HT-29 (cell line): ENCODE data around the gene MAPRE2. TPM values are rescaled to one million over a fixed set of nuclear protein-coding genes. Genes with fewer than 3 reads are reported as not detected.

Experiments
- DNase-seq: peaks from one replicate; pipeline ENCODE4 v3.0.0-alpha.2; 2015; ENCODE audit warnings: low spot score
- total RNA-seq: library from RNA; depleted of rRNA; stranded (reverse); fragments of >200 nt; shearing (Covaris generic); gene quantifications from 2 replicates; pipeline ENCODE4 v1.2.3, GENCODE V29; 2014; rRNA removed

Gene MAPRE2
- total RNA-seq = 2.8 TPM in 2 replicates

DNA sequence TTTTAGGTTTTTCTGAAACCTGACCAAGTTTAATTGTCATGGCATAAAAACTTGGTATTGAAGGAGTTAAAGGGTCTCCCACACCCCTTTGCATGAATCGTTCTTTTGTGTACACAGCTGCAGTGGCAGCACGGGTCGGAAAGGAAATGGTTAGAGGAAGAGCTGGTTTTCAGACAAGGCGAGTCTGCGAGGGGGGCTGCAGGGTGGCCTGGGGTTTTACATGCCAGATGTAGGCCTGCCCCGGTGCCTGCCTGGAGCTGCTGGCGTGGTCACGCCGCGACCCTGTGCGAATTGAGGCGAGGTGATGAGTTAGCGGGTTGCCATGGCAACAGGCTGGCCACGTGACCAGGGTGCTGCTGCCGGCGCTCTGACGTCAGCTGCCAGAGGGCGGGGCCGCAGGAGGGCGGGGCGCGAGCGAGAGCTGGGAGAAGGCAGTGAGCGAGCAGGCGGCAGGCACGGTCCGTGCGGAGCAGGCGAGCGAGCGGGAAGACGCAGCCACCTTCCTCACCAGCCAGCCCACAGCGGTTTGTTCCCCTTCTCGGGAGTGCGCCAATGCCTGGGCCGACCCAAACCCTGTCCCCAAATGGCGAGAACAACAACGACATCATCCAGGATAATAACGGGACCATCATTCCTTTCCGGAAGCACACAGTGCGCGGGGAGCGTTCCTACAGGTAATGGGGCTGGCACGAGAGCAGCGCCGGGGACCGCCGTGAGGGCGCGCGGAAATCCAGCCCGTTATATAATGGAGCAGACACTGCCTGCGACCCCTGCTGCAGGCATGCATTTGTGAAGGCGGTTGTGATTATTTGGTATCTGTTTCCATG lies at the start of gene MAPRE2:
Gene MAPRE2 (plus strand): TSS at position 426 of the 827 bp plus-strand sequence. CDS start 127 bp downstream, at position 553.
- DNase-seq = peak; percentile 87

DNA sequence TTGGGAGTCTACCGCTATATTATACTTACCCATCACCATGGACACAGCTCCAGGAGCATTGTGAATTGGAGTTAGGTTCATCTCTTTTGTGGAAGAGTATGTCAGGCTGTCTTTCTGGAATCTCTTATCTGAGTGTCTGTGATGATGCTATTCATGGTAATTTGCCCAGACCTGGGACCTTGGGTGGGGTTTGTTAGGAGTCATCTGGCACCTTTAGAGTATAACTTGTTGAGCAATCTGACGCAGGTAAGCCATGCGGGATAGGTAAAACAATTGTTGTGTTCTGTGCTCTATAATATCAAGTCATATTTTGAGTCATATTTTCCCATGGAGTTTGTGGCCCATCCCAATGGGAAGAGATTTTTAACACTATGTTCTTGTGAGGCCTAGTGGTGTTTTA lies 49.7 kb upstream of the MAPRE2 start:
- DNase-seq = no peak

DNA sequence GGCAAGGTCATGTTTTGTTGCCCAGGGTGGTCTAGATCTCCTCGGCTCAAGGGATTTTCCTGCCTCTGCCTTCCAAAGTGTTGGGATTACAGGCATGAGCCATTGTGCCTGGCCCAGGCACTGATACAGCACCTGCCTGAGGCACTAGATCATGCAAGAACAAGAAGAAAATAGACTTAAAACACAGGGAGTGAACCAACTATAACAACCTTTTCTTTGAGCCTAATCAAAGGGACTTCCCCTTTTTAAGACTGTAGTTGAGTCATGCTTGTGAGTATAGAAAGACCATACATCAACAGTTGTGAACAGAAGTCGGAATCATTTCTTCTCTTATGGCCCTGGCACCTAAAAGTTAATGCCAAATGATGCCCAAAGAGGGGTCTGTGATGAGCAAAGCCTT lies 47.9 kb upstream of the MAPRE2 start:
- DNase-seq = no peak

DNA sequence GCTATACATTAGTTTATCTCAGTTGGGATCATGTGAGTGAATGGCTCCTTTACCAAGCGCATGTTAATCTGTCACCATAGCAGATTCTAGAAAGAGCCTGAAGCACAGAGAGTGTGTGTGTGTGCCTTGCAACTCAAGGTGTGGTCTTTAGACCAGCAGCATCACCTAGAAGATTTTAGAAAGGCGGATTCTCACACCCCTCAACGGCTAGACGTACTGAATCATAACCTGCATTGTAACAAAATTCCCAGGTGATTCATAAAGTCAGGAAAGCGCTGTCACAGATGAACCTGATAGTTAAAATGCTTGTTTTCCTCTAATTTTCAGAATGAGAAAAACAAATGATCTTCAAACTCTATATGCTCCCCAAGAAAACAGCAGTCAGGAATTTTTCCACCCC lies 45.5 kb upstream of the MAPRE2 start:
- no peak for DNase-seq

DNA sequence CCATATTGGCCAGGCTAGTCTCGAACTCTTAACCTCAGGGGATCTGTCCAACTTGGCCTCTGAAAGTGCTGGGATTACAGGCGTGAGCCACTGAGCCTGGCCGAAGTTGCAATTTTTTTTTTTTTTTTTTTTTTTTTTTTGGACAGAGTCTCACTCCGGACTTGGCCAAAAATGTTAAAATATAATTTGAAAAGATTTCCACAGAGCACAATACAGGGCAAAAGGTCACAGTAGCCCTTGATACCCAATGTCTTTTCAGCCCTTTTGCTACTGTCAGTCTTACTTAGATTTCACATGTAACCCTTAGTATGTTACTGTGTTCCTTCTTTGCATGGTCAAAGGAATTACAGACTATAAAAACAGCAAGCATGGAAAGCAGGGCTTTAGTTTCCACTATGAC lies 42.6 kb upstream of the MAPRE2 start:
- no peak for DNase-seq

DNA sequence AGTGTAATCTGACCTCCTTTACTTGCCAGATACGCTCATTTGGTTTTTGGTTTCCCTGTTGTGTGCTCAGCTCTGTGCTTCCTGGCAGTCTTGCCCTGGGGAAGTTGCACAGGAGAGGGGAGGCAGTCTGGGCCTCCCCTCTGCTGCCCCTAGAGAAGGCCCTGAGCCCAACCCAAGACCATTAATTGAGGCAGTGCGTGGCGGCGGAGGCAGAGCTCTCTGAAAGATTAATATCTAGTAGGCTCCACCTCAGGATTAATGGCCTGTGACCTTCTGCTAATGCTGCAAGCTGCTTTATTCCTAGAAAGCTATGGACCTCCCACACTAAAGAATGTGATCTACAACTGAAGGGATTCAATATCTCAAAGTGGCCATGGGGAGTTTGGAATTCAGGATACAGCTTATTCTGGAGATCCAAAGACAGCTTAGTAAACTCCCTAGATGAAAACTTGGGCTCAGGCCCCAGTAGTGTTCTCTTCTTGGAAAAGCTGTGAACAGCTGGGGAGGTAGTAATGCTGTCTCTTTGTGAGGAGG lies 41.4 kb upstream of the MAPRE2 start:
- no peak for DNase-seq

DNA sequence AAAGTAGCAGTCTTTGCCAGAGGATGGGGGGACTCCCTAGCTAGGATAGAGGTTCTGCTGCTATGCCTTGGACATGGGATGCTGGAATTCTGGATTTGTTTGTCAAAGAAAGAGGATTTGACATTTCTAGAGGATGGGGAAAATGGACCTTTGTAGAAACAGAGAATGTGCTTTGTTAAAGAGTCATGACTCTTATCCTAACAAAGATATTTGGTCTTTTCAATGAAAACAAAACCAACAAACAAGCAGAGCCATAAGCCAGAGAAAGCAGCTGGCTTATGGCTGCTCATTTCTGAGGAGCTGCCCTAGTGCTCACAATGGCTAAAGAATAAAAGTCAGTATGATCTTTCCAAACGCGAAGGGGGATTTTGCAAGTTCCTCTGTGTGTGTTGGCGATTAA lies 40.8 kb upstream of the MAPRE2 start:
- DNase-seq = no peak

DNA sequence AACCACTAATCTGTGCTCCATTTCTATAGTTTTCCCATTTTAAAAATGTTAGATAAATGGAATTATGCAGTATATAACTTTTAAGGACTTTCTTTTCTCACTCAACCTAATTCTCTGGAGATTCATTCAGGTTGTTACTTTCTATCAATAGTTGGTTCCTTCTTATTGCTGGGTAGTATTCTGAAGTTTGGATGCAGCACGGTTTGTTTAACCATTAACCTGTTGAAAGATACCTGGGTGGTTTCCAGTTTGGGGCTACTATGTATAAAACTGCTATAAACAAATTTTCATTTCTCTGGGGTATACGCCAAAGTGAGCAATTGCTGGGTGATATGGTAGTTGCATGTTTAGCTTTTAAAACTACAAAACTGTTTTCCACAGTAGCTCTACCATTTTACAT lies 39.1 kb upstream of the MAPRE2 start:
- DNase-seq = no peak

DNA sequence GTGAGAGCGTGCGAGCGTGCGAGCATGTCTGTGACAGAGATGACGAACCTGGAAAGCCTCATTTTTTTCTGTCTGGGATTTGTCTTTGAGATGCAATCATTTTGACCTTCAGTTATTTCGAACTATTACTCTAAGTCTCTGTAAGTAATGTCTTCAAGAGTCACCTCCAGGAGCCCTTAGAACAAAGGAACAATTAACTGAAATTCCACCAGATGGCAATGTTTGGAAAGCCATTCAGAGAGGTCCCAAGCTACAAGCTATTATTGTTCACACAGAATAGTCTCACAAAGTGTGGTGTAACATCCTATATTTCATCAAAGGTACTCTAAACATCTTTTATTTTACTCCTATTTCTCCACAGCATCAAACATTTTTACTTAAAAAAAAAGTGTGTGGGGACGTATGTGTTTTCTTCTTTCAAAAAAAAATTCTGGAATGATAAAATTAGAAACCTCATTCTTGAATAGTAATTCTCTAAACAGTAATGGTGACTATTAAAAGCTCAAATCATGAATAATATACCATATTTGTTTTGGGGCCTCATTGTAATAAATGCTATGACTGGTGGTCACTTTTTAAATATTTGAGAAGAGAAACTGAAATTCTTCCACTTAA lies 35.1 kb upstream of the MAPRE2 start:
- peak; percentile 69 for DNase-seq

DNA sequence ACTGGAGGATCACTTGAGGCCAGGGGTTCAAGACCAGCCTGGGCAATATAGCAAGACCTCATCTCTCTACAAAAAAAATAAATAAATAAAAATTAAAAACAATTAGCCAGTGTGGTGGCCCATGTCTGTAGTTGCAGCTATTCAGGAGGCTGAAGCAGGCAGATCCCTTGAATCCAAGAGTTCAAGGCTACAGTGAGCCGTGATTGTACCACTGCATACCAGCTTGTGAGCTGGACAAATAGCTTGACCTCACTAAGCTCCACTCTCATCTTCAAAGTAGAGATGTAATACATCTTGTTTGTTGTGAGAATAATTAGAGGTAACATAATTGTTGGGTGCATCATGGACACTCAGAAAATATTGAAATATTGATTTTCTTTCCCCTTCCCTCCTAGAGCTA lies 31.1 kb upstream of the MAPRE2 start:
- no peak for DNase-seq

DNA sequence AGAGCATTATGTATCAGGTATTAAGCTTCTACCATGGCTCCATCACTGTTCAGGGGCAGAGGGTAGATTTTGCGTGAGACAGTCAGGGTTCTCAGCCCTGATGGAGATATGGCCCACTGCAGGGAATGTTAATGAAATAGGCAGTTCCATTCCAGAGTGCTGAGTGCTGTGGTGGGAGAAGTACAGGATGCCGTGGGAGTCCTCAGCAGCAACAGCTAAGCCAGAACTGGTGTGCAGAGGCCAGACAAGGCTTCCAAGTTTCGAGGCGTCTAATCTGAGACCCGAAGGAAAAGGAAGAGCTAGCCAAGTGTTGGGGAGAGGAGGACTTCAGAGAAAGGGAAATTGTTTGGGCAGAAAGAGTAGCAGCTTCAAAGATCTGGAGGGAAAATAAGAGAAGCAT lies 30.2 kb upstream of the MAPRE2 start:
- DNase-seq = no peak

DNA sequence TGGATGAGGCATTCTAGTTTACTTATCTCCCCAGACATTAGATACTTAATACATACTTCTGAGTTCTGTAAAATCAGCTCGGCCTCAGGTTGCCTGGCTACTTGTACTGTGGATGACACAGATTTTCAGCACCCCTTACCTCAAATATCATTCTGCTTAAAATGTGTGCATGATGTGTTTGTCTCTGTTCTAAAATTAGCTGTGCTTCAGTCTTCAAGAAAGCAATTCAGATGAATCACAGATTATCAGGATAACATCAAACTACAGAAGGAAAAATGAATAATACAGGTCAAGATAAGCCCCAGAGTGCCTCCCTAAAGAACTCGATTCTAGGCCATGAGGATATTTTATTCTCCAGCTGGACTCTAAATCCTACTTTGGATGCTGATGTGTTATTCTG lies 21.3 kb upstream of the MAPRE2 start:
- no peak for DNase-seq

DNA sequence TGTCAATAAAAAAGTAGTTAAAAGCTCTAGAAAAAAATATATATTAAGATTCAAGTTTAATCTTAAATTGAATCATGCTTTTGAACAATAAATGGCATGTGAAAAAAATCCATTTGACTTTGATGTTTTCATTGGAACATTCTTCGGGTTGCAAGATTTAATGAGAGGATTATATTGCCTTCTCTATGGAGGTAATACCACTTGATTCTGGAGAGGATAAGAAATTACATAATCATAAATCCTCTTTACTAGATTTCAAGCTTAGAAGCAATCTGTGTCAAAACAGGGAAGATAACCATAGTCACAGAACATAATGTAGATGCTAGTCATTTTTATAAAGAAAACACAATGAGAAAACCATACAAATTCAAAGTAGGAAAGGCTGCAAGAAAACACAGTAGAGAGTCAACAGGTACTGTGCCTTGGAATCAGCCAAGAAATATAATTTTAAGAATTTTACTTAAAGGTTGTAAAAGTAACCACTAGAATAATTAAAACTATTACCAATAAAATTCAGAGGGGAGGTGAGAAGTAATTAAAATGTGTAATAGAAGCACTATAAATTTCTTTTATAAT lies 18.7 kb upstream of the MAPRE2 start:
- no peak for DNase-seq

DNA sequence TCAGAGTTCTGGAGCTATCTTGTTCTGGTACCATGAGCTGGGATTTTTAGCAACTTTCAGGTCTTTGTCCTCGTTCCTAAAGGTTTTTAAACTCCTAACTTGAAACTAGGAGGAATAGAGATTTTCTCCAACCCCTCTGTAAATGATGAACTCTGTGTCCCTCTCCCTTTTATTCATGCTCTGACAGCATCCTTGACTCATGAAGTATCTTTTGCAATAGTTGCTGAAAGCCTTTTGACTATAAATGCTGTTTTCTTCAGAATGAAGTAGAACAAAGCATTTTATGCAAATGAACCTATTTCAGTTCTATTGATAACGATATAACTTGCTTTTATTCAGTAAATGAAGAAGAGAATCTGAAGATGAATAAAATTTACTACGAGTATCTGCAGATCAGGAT lies 17.0 kb upstream of the MAPRE2 start:
- no peak for DNase-seq

DNA sequence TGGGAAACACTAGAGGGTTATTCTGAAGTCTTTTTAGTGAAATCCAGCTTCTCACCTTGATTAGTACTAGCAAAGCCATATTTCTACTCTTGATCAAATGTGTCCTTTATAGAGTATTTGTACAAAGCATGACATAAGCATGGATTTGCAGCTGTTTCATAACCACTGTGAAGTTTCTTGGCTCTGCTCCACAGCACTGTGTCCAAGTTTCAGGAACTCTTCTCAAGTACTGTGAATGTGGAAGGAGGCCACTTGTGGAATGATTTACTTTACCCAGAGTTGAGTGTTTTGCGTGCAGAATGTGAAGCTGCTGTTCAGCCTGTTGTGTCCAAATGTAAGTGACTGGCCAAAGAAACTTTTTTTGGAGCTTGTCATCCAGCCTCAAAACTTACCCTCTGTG lies 16.2 kb upstream of the MAPRE2 start:
- DNase-seq = no peak

DNA sequence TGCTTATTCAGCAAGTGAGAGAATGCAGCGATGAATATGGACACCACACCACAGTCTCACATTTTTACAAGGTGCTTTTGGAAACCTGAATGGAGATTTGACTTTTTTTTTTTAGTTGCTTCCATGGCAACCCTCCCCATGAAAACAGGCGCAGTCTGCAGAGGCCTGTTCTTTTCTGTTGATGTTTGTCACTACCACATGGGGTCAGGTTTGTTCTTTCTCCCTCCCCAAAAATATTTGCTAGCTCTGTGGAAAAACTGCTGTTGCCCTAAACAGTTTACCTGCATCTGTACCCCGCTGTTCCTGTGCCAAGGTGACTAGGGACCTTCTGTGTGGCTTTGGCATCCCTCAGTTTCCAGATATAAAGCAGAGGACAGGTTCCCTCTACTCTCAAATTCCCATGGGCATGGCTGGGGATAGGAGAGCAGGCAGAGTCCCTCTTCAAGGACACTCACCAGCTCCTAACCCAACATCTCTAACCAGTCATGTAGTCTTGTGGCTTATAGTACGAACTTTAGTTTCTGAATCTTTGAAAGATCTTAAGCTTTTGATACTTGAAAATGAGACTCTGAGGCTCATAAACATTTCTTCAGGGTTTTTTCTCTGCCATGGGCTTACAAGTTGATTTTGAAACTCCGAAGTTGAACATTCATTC lies 14.7 kb upstream of the MAPRE2 start:
- DNase-seq = no peak

DNA sequence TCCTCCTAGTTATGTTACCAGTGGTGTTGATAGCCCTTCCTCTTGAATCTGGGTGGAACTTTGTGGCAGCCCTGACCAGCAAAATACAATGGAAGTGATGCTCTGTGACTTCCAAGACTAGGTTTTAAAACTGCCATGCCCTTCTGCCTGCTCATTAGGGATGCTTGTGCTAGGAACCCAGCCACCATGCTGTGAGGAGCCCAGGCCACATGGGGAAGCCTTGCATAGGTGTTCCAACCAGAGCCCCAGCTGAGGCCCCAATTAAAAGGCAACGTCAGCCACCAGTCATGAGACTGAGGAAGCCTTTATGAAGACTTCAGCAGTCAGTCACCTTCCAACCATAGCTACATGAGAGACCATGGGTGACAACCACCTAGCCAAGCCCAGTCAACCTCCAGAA lies 14.0 kb upstream of the MAPRE2 start:
- no peak for DNase-seq

DNA sequence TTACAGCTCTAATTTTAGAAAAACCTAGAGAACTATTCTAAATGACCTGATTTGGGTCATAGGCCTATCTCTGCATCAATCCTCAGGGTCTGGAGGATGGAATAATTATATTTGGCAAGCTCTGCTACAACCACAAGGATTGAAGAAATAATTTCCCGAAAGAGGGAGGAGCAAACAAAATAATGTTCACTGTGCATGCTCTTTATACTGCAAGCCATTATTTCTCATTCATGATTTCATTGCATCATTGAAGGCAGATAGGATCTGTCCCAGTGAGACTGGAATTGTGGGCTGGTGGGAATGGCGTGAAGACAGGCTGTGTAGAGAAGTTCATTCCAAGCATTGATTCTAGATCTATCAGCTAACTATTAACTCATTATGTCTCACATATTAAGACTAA lies 12.7 kb upstream of the MAPRE2 start:
- DNase-seq = no peak

DNA sequence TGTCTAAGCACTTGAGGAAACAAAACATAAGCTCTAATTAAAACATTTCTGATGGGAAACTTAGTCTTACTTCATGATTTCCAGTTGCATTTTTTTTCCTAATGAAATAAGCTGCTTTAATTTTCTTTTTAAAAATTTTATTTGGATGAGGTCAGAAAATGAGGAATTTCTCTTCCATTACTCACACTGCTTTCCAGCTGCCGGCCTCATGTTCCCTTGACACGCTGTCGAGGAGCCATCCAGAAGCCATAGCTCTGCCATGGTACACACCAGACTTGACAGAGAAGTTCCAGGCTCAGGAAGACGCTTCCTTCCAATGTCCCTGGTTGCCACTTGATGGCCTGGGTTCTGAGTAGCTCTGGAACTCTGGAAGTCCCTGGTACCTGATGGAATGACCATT lies 12.1 kb upstream of the MAPRE2 start:
- DNase-seq = no peak

DNA sequence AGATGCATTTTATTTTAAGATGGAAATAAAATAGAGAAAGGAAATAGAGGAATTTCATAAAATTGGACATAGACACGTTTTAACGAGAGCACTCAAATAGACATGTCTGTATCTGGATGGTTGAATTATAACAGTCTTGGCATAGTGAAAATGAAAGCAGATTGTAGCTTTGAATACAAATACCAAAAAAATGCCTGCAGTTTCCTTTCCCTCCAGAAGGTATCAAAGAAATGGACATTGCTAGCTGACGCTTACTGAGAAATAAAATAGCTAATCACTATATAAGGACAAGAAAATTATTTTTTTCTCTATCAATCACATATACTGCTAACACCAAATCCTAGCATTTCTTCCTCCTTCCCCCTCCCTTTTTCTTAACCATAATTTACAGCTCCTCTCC lies 11.4 kb upstream of the MAPRE2 start:
- no peak for DNase-seq

DNA sequence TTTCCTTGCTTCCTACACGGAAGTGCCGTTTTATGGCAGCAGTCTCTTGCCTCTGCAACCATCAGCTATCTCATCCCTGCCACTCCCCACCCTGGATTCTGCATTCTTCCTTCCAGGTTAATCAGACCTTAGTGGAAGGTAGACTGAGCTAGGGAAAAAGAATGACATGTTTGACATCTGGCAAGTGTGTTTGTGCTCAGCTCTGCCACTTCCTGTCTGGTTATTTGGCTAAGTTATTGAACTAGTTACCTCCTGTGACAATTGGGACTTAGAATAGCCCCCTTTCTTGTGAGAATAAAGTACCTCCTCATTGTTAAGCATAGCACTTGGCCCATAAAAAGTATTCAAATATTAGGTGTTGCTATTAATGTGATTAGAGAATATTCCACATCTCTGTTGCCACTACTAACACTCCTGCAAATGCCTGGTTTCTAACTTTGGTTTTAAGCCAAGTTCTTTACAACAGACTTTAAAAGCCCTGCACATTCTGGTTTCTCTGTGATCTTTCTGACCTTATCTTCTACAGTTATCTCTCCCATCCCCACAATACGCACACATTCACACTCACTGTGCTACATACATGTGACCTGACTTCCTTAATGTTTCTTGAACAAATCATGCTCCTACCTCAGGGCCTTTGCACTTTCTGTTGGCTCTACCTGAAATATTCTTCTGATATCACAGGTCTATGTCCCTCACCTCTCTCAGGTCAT lies 10.8 kb upstream of the MAPRE2 start:
- DNase-seq = no peak

DNA sequence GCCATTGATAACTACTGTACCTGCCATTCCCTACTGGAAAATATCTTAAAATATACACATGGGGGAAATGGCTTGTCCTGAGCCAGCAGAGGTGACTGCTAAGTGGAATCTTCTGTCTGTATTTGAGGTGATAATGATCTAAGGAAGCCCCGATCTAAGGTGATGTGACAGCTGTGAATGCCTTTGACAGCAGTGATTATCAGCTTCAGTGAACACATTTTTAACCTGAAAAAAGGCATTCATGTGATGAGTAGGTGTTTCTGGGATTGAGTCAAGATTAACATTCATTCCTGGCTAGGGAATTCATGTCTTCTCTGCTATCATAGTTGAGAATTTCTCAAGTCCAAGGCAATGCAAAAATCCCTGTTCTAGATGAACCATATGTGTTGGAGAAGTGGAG lies 9.1 kb upstream of the MAPRE2 start:
- no peak for DNase-seq
